Hindlimb muscle (tissue), 1 donor: ENCODE data around the gene PPP1R26. TPM values are rescaled to one million over a fixed set of nuclear protein-coding genes. Genes with fewer than 3 reads are reported as not detected.
"Not testable (repeated sequence)": the region's sequence is repeated elsewhere in the genome, so short reads cannot be mapped to it uniquely, and the experiment has no call there.

Experiments
- DNase-seq: peaks from one replicate; pipeline ENCODE4 v3.0.0-alpha.2; 2013
- polyA plus RNA-seq: library from polyadenylated mRNA; unstranded; fragments of 120-200 nt; gene quantifications from one replicate; pipeline ENCODE4 v1.2.1, GENCODE V29; 2013; ENCODE audit not compliant: insufficient read length

Gene PPP1R26
- polyA plus RNA-seq, 1 donor: 14.3 TPM

- no peak for DNase-seq
Measured at GRCh38 chr9:135506327-135507103, 26.9 kb downstream of the PPP1R26 start.

GRCh38 chr9:135507104-135508035 is 27.8 kb downstream of the PPP1R26 start:
- DNase-seq: no peak

DNA sequence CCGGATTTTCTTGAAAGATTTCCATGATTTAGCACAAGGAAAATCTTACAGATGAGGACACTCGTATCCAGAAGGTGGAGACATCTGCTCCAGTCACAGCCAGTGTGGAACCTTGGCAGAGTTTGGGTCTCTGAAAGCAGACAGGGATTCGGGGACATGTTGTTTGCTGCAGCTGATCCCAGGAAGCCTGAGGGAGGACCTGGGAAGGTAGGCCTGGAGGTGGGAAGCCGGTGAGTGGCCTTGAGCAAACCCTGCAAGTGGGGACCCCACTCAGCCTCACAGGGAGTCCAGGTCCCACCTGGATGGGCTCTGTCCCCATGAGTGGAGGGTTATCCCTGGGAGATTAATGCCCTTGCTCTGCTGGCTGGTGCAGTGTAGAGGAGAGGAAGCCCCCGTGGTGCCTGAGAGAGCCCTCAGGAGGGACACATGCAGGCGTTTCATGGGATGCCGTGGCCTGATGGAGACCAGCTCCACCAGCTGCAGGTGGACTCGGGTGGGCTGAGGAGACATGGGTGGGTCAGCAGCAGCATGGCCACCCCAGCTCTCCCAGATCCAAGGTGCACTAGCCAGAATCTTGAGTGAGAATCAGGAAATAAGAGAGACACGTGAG is 28.7 kb downstream of the PPP1R26 start:
- no peak for DNase-seq

GRCh38 chr9:135509458-135509857 is 29.9 kb downstream of the PPP1R26 start:
- no peak for DNase-seq

DNA sequence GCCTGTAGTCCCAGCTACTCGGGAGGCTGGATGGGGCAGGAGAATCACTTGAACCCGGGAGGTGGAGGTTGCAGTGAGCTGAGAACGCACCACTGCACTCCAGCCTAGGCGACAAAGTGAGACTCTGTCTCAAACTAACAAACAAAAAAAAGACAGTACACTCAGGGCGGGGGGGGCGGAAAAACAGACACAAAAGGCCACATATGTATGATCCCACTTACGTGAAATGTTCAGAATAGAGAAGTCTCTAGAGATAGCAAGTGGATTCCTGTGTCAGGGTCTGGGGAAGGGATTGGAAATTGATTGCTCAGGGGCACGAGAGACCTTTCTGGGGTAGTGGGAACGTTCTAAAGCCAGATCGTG is 32.6 kb downstream of the PPP1R26 start:
- DNase-seq: no peak

- DNase-seq: no peak
Measured at GRCh38 chr9:135512904-135513303, 33.3 kb downstream of the PPP1R26 start.

GRCh38 chr9:135513351-135513846 is 33.8 kb downstream of the PPP1R26 start:
- DNase-seq: no peak

DNA sequence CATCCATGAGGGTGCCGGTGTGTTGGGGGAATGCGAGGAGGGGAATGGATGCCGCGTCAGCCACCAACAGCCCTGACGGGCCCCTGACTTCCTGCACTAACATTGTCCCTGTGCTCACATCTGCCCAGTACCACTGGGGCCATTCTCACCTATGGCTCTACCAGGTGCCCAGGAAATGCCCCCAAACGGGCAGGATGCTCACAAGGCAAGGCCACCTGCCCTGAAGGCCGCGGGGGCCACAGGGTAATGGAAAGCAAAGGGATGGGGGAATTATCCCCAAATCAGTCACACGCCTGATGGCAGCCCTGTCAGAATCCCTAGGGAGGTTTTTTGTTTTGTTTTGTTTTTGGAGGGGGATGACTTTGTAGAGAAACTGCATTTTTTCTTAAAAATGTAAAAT is 34.3 kb downstream of the PPP1R26 start:
- not testable (repeated sequence) for DNase-seq

GRCh38 chr9:135514342-135515082 is 34.9 kb downstream of the PPP1R26 start:
- no peak for DNase-seq

GRCh38 chr9:135515083-135515951 is 35.7 kb downstream of the PPP1R26 start:
- no peak for DNase-seq

GRCh38 chr9:135516132-135516860 is 36.7 kb downstream of the PPP1R26 start:
- DNase-seq: no peak

DNA sequence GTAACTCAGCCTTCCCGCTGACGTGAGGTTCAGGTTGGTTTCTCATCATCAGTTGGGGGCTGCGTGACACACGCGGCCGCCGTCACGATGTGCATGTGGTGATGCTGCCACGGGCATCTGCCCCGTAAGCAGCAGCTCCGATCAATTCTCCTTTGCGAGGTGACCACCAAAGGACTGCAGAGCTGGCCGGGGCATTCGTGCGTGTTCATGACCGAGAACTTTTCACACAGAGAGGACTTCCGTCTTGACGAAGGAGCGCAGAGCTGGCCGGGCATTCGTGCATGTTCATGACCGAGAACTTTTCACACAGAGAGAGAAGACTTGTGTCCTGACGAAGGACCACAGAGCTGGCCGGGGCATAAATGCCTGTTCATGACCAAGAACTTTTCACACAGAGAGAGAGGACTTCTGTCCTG is 37.8 kb downstream of the PPP1R26 start:
- DNase-seq: no peak

DNA sequence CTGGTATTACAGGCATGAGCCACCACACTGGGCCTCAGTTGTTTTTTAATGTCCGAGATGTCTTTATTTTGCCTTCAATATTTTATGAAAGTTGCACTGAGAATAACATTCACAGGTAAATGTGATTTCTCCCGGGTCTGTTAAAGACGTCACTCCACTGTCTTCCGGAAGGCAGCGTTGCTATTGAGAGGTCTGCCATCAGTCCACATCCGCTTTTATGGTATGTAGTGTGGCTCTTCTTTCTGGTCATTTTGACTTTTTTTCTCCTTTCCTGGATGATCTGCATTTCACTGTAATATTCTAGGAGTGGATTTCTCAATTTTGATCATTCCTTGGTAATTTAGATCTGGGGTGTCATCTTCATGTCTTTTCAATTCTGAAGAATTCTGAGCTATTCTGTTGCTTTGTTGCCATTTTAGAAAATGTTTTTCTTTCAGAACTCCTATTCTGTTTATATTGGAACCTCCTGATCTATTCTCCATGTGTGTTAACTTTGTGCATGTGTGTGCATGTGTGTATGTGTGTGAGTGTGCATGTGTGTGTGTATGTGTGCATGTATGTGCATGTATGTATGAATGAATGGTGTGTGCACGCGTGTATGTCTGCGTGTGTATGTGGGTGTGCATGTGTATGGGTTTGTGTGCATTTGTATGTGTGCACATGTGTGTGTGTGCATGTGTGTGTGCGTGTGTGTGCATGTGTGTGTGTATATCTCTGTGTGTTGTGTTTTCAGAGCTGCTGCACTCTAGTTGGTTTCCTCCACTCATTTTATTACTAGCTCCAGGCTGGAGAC is 39.8 kb downstream of the PPP1R26 start:
- no peak for DNase-seq

GRCh38 chr9:135520916-135521607 is 41.5 kb downstream of the PPP1R26 start, which contains the start of gene LCN1:
TSS of gene LCN1 (plus strand) at chr9:135521440. CDS start at chr9:135521498, 58 bp downstream.
- no peak for DNase-seq

DNA sequence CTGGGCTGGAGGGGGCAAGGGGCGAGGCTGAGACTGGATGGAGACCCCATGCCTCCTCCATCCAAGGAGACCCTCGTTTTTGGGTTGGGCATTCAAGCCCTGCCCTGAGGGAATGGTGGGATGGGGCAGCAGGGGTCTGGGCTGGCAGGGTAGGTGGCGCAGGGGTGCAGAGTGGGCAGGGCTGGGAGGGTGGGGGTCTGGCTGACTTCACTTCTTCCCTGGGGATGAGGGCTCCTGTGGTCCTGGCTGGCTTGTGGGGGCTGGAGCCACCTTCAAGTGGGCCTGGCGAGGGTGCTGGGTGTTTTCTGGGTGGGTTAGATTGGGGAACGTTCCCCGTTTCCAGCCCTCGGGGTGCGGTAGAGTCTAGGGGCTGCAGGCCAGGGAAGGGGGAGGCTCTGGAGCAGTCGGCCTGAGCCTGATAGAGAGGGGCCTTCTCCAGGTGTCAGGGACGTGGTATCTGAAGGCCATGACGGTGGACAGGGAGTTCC is 42.1 kb downstream of the PPP1R26 start:
- DNase-seq: no peak

DNA sequence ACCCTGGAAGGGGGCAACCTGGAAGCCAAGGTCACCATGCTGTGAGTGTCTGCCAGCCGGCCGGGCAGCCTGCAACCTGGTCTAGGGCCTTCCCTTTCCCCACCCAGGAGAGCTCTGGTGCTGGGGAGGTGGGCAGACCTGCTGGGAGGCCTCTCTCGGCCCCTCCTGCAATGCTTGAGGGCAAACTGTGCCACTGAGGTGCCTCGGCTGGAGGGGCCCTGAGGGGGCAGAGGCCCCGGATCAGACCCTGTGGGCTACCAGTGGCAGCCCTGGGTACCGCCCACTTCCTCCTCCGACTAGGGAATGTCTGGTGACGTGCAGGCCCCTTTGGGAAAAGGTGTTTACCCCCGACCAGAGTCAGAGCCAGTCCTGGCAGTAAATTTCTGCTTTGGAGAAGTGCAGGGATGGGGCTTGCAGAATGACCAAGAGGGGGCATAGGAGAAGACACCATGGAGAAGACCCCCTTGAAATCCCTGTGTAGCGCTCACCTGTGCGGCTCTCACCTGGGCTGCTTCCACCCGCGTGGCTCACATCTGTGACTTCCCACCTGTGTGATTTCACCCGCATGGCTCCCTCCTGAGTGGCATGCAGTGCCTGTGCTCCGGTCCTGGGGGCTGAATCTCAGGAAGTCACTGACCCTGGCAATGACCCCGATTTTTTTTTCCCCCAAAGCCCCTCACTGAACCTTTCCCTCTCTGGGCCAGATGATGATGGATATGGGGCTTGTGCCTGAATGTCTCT is 42.7 kb downstream of the PPP1R26 start:
- no peak for DNase-seq

DNA sequence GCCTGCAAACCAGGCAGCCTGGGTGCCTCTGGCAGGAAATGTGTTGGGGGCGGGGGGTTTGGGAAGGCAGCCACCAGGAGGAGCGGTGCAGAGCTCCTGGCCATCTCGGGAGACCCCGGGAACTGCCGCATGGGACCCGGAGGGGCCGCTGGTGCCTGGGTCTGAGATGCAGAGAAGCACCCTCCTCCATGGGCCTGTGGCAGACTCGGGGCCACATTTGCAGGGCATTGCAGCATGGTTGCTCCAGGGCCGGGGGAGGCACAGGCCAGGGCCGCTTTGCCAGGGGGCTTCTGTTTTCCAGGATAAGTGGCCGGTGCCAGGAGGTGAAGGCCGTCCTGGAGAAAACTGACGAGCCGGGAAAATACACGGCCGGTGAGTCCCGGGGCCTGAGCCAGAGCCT is 43.3 kb downstream of the PPP1R26 start:
- DNase-seq: no peak

GRCh38 chr9:135523521-135524129 is 44.0 kb downstream of the PPP1R26 start:
- no peak for DNase-seq
